GM19397 (cell line): Measurements from ENCODE around the gene STPG2.
A peak's percentile ranks its signal among the peaks of the same experiment; 100 is the strongest.

Source experiments
- ATAC-seq: cut with Tn5 transposase; IDR thresholded peaks from one replicate; pipeline ENCODE4 v1.9.1; 2021; ENCODE audit warnings: mild to moderate bottlenecking, moderate library complexity; ENCODE audit not compliant: unreplicated experiment

Gene STPG2

DNA sequence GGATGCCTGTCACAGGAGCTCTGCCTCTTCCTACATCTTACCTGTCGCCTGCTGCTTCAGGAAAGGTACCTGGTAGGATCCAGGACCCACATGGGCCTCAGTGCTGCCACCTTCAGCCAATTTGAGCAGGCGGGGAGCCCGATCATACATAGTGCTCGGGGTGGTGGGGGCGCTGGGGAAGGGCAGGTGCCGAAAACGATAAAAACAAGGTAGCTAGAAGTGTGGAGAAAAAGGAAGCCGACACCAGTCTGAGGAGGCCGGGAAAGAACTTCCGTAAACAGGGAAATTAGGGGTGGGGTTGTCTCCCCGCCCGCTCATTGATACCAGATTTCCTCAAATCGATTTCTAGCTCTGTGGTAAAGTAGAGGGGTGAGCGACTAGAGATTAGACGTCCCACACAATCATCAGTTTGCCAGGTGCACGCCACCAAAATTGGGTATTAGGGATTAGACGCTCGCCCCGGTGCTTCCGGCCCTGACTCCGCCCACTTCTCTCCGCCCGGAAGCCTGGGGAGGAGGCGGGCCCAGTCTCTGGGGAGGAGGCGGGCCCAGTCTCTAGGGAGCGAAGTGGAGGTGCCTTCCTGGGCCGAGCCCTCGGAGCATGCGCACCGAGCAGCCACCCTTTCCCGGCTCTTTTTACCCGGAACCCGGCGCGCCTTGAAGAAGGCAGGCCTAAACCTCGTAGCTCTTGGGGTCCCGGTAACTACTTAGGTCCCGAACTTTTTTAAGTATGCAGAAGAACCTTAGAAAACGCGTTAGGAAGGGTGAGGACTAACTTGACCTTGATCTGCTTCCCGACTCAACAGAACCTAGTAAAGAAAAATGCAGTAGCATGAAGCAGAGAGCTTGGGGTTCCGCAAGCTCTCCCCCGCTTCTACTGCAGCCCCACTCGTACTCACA lies at the start of gene STPG2:
Gene STPG2, minus strand, starts transcription at position 476 of the 899 bp plus-strand sequence.
- ATAC-seq: peak; percentile 98

DNA sequence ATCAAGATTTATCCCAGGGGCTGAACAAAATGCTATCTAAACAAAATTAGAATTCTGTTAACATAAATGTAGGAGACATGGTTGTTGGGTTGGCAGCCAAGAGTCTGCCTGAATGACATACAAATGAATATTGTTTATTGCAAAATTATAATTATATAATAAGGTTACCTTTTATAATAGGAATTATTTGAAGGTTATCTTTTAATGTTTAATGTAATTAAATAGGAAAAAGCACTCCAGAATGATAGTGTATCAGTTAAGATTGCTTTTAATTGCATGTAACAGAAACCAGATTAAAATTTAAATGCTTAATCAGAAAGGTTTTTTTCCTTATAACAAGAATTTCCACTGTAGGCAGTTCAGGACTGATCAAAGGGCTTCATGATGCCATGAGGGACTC lies 42.0 kb upstream of the STPG2 start:
- ATAC-seq: no peak

GRCh38 chr4:98181809-98182208 lies 38.5 kb upstream of the STPG2 start:
- ATAC-seq: no peak

DNA sequence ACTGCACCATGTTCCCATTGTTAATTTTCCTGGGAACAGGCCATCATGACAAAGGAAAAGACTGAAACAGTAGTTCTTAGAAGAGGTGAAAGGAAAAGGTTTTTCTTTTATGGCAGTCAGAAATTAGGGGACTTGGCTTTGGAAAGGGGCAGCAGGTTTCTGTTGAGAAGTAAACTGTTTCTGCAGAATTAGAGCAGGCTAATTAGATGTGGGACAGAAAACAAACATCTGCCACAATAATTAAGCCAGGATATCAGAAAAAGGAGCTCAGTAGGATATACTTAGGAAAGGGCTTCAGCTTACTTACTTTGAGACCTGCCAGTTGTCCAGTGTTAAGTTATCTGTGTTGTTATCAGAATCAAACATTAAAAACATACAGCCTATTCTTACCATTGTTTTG lies 36.7 kb upstream of the STPG2 start:
- no peak for ATAC-seq

- no peak for ATAC-seq
Measured at GRCh38 chr4:98176531-98176930, 33.3 kb upstream of the STPG2 start.

DNA sequence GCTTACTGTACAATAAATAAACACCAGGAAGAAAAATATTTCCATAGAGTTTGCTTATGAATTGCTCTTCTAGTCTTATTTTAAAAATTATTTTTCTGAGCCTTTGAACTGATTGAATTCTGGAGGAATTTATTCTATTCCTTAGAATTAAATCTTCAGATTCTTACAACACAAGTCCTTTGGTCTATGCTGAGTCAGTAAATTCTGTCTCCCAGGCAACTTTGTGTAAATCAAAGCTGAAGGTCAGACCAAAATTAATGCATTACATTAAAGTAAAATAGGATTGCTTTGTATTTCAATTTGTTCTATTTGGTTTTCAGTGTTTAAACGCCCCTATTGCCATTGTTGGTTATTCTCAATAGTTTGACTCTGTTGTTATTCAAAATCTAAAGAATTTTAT lies 26.8 kb upstream of the STPG2 start:
- ATAC-seq: no peak

DNA sequence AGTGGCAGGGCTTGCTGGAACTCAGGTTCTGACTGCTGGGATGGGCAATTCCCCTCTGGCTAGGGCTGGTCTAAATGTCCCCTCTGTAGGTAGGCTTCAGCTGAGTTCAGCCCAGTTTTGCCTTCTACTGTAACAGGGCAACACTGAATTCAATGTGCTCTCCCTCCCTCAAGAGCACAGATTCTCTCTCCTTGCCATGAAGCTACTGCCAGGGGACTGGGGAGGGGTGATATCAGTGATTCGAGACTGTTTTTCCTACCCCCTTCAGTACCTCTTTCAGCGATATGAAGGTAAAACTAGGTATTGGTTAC lies 23.4 kb upstream of the STPG2 start:
- ATAC-seq: no peak

DNA sequence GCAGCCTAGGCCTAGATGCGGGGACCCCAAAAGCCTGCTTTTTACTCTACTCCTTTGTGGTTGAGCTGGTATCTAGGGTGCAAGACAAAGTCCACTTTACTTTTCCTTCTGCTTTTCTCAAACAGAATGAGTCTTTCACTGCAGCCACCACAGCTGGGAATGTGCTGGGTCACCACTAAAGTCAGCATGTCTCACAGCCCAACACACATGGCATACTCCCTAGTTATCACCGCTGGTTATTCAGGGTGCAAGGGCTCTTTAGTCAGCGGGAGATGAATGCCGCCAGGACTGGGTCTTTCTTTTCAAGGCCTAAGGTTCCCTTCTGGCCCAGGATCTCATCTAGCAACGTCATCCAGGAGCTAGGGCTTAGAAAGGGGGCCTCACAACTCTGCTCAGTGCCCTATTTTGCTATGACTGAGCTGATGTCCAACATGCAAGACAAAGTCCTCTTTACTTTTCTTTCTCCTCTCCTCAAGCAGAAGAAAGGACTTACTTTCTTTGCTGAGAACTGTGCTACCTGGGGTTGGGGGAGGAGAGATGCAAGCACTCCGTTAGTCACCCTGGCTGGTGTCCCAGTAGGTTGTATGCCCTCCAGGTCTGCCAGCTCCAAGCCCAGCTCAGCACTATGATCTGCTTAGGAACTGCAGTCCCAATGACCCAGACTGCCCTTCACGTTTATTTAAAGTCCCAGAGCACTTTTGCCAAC lies 22.9 kb upstream of the STPG2 start:
- ATAC-seq: no peak

DNA sequence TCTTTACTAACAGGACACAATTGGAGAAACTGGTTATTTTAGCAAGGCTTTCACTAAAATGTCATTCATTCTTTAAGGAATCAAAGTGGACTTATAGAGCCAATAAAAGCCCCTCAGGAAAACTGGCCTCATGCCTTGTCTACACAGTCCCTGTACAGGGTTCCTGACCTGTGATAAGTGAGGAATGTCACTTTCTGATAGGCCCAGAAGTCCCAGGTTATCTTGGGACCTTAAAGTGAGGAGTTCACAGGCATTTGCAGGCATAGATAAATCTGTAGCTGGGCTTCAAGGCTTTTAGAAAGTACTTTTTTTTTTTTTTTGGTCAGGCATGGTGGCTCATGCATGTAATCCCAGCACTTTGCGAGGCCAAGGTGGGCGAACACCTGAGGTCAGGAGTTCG lies 19.4 kb upstream of the STPG2 start:
- no peak for ATAC-seq

DNA sequence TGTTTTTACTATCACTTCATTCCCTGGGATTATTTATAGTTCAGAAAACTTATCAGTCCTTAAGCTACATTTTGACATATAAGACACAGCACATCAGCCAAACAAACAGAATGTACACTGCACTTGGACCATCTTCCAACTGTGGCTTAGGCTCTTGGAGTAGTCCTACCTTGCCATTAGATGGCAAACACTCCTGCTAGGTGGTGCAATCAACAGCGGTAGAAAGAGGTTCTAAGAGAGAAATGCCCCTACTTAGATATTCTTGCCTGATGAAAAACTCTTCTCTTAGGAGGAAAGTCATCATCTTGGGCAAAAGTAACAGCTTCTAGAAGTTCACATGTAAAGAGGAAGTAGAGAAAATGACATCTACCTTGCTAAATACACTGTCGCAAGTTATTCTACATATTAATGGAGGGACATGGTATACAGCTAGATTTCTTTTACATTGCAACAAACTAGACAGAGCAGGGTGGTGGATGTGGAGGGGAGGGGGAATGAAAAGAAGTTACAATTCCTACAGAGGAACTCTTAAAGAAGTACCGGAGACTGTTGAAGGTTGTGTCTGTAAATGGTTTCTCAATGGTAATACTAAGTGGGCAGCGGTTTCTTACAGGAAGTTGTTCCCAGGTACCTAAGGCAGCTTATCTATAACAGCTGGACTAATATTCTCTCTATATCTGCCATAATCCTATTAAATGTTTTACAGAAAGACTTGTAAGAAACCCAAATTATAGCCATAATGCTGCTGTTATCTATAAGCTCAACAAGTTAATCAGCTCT lies 8.1 kb upstream of the STPG2 start:
- ATAC-seq: no peak

- ATAC-seq: no peak
Measured at GRCh38 chr4:98150092-98150761, 7.0 kb upstream of the STPG2 start.

GRCh38 chr4:98148856-98149255 lies 5.6 kb upstream of the STPG2 start:
- no peak for ATAC-seq

GRCh38 chr4:98126141-98126540 lies 17.1 kb downstream of the STPG2 start:
- no peak for ATAC-seq

DNA sequence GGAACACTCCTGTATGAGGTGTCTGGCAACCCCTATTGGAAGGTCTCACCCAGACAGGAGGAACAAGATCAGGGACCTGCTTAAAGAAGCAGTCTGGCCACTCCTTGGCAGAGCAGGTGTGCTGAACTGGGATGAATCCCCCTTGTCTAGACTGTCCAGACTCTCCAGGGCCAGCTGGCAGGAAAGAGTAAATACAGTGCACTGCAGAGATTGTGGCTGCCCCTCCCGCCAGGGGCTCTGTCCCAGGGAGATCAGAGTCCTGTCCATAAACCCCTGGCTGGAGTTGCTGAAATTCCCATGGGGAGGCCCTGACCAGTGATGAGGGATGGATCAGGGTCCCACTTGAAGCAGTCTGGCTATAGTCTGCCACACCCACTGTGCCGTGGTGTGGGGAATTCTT lies 17.7 kb downstream of the STPG2 start:
- ATAC-seq: no peak

- ATAC-seq: no peak
Measured at GRCh38 chr4:98117363-98117762, 25.9 kb downstream of the STPG2 start.

DNA sequence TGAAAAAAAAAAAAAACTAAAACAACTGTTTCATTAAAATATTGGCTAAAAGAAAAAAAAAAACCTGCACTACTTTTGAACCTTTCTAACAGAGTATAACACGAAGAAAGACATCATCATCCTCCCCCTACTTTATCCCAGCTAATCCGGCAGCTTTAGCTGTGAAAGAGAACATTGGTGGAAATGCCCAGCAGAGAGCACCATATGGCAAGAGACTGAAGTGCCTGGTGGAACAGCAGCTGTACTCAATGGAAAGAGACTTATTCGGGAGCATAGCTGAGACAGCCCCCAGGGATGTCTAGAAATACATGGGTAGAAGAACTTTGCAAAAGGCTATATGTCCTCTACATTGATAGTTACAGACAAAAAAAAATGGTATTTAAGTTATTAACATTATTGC lies 30.3 kb downstream of the STPG2 start:
- ATAC-seq: no peak

GRCh38 chr4:98110929-98111328 lies 32.3 kb downstream of the STPG2 start:
- ATAC-seq: no peak

GRCh38 chr4:98110214-98110613 lies 33.1 kb downstream of the STPG2 start:
- ATAC-seq: no peak

GRCh38 chr4:98102660-98103059 lies 40.6 kb downstream of the STPG2 start:
- ATAC-seq: no peak

DNA sequence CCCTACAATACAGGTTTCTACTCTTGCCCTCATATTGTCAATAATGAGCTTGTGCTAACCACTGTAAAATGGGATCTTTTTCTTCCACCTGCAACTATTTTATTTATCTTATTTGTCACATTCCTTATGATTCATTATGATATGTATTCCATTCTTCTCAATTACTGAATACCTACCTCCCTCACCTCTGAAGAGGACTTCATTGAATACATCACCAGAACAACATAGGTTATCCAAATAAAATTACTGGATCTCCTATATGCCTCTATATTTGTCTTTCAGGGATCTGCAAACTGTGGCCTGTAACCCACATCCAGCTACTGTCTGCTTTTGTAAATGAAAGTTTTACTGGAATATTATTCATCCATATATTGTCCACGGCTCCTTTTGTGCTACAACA lies 41.3 kb downstream of the STPG2 start:
- ATAC-seq: no peak

GRCh38 chr4:98098764-98099163 lies 44.5 kb downstream of the STPG2 start:
- ATAC-seq: no peak
